HepG2 (cell line): ENCODE results near the gene CHMP1A. TPM values are rescaled to one million over a fixed set of nuclear protein-coding genes. Genes with fewer than 3 reads are reported as not detected.

Source experiments
- GPN1 ChIP-seq: sonication (generic); formaldehyde crosslinking; IDR thresholded peaks from 2 replicates; pipeline ENCODE4 v1.5.1; 2020; ENCODE audit warnings: missing genetic modification reagents, borderline replicate concordance
- HNF4G ChIP-seq, 2 experiments: sonication (generic) in 1 of 2; formaldehyde crosslinking in 1 of 2; IDR thresholded peaks; 2 replicates each; pipeline versions ENCODE4 v1.4.0 to v1.6.1; 2011 to 2020; ENCODE audit warnings: borderline replicate concordance in 2 of 2, low read depth in 2 of 2, mild to moderate bottlenecking in 2 of 2, low read length in 1 of 2, missing genetic modification reagents in 1 of 2, moderate library complexity in 1 of 2
- HOXA7 ChIP-seq: sonication (generic); formaldehyde crosslinking; IDR thresholded peaks from 2 replicates; pipeline ENCODE4 v1.8.1; 2022; ENCODE audit warnings: mild to moderate bottlenecking, missing genetic modification reagents, moderate library complexity
- KDM1A ChIP-seq: IDR thresholded peaks from 2 replicates; pipeline ENCODE4 v1.6.1; 2016; ENCODE audit warnings: missing compliant biosample characterization
- KLF12 ChIP-seq: sonication (generic); formaldehyde crosslinking; IDR thresholded peaks from 2 replicates; pipeline ENCODE4 v1.4.0; 2020; ENCODE audit warnings: missing genetic modification reagents, borderline replicate concordance
- KLF9 ChIP-seq: IDR thresholded peaks from 2 replicates; pipeline ENCODE4 v1.6.1; 2016; ENCODE audit warnings: low read depth
- MAF1 ChIP-seq: sonication (generic); formaldehyde crosslinking; IDR thresholded peaks from 2 replicates; pipeline ENCODE4 v1.5.0; 2020; ENCODE audit warnings: missing genetic modification reagents, borderline replicate concordance
- MEIS2 ChIP-seq: sonication (generic); formaldehyde crosslinking; IDR thresholded peaks from 2 replicates; pipeline ENCODE4 v1.9.0; 2021; ENCODE audit warnings: mild to moderate bottlenecking, missing genetic modification reagents
- MIXL1 ChIP-seq: IDR thresholded peaks from 2 replicates; pipeline ENCODE4 v1.6.1; 2016
- PPARG ChIP-seq: conservative IDR thresholded peaks from 2 replicates; pipeline ENCODE4 v1.6.1; 2016; ENCODE audit warnings: missing biosample characterization, missing genetic modification reagents
- RFX3 ChIP-seq: IDR thresholded peaks from 2 replicates; pipeline ENCODE4 v1.6.1; 2016; ENCODE audit warnings: missing biosample characterization, missing genetic modification reagents
- RFX5 ChIP-seq: IDR thresholded peaks from 2 replicates; pipeline ENCODE4 v1.6.1; 2011; ENCODE audit warnings: low read depth, low read length, improper control_type of control experiment
- ZC3H4 ChIP-seq: sonication (generic); formaldehyde crosslinking; IDR thresholded peaks from 2 replicates; pipeline ENCODE4 v1.4.0; 2020; ENCODE audit warnings: missing genetic modification reagents, borderline replicate concordance
- ZNF138 ChIP-seq: sonication (generic); formaldehyde crosslinking; IDR thresholded peaks from 2 replicates; pipeline ENCODE4 v1.5.0; 2020; ENCODE audit warnings: mild to moderate bottlenecking, low read depth, missing genetic modification reagents
- ZNF230 ChIP-seq: sonication (generic); formaldehyde crosslinking; IDR thresholded peaks from 2 replicates; pipeline ENCODE4 v1.4.0; 2020; ENCODE audit warnings: mild to moderate bottlenecking, missing genetic modification reagents
- ZNF292 ChIP-seq: sonication (generic); formaldehyde crosslinking; IDR thresholded peaks from 2 replicates; pipeline ENCODE4 v1.8.1; 2022; ENCODE audit warnings: mild to moderate bottlenecking, low read depth, missing genetic modification reagents, borderline replicate concordance
- ZNF354B ChIP-seq: sonication (generic); formaldehyde crosslinking; IDR thresholded peaks from 2 replicates; pipeline ENCODE4 v1.8.0; 2022; ENCODE audit warnings: mild to moderate bottlenecking, missing genetic modification reagents
- ZNF546 ChIP-seq: sonication (generic); formaldehyde crosslinking; conservative IDR thresholded peaks from 2 replicates; pipeline ENCODE4 v1.8.1; 2023; ENCODE audit warnings: mild to moderate bottlenecking, missing genetic modification reagents
- ZNF564 ChIP-seq: sonication (generic); formaldehyde crosslinking; IDR thresholded peaks from 2 replicates; pipeline ENCODE4 v1.8.1; 2023; ENCODE audit warnings: mild to moderate bottlenecking, missing genetic modification reagents
- ZNF598 ChIP-seq: sonication (generic); formaldehyde crosslinking; IDR thresholded peaks from 2 replicates; pipeline ENCODE4 v1.5.1; 2020; ENCODE audit warnings: mild to moderate bottlenecking, missing genetic modification reagents, borderline replicate concordance
- ZNF709 ChIP-seq: sonication (generic); formaldehyde crosslinking; IDR thresholded peaks from 2 replicates; pipeline ENCODE4 v1.5.0; 2020; ENCODE audit warnings: mild to moderate bottlenecking, missing genetic modification reagents
- polyA plus RNA-seq, 8 experiments: library from polyadenylated mRNA; depleted of rRNA in 3 of 8; stranded (reverse) in 7 of 8; unstranded in 1 of 8; fragments of >200 nt; fragmentation: Illumina TruSeq in 4 of 8; extraction: Trizol in 4 of 8; gene quantifications; 2 replicates each; pipeline versions ENCODE4 v1.2.1 to v1.2.3, GENCODE V29; 2011 to 2016; ENCODE audit warnings: low read depth in 4 of 8, missing spikeins in 1 of 8, mixed read lengths in 1 of 8; ENCODE audit not compliant: insufficient read depth in 1 of 8
- total RNA-seq, 5 experiments: library from RNA; depleted of rRNA; stranded (reverse); fragments of >200 nt; fragmentation: Illumina TruSeq; extraction: Trizol; gene quantifications; 2 replicates each; pipeline ENCODE4 v1.2.3, GENCODE V29; 2016; ENCODE audit warnings: low read depth in 1 of 5
- TF ChIP-seq, protein P1 (sequence below): sonication (generic); formaldehyde crosslinking; conservative IDR thresholded peaks from 2 replicates; pipeline ENCODE4 v1.8.0; 2022; ENCODE audit warnings: low read depth, missing genetic modification reagents
- TF ChIP-seq, protein P2 (sequence below): sonication (generic); formaldehyde crosslinking; conservative IDR thresholded peaks from 2 replicates; pipeline ENCODE4 v1.4.0; 2020; ENCODE audit warnings: missing genetic modification reagents
- TF ChIP-seq, protein P3 (sequence below): sonication (generic); formaldehyde crosslinking; conservative IDR thresholded peaks from 2 replicates; pipeline ENCODE4 v1.8.1; 2023; ENCODE audit warnings: missing genetic modification reagents
- TF ChIP-seq, protein P4 (sequence below): sonication (generic); formaldehyde crosslinking; IDR thresholded peaks from 2 replicates; pipeline ENCODE4 v1.8.1; 2023; ENCODE audit warnings: mild to moderate bottlenecking, missing genetic modification reagents

The CHMP1A gene
- total and polyA plus RNA-seq, 2 of the 13 experiments (the other 11 are each of a cell fraction or from before 2014, with no cell fraction given): 69.4 to 73.3 TPM

DNA sequence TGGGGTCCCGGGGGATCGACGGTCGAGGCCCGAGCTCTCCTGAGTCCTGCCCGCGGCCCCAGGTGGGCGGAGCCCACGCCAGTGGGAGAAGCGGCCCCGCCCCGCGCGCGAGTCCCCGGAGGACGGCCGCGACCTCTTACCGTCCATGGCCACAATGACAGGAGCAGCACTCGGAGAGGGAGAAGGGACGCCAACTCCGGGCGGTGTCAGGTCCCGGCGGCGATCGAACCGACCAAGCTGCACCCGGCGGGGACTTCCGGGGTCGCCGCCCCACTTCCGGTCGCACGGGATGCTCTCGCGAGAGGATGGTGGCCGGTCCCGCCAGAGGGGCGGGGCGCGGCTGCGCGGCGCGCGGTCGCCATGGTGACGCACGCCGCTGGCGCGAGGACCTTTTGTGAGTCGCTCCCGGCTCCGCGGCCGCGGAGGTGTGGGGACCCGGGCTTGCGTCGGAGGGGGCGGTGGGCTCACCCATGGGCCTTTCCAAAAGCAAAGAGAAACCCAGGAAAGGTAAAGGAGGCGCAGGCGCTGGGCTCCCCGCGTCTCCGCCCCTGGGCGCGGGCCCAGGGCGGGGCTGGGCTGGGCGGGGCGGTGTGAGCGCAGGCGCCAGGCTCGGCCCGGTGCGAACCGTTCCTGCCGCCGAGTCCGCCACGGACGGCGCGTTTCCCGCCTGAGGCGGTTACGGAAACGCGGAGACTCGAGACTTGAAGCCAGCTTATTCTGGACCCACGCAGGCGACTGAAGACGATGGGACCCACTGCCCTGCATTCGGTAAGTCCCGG, at the start of gene CHMP1A, which contains the start of gene SPATA33 (continued):
- TF ChIP-seq, protein P1, sequence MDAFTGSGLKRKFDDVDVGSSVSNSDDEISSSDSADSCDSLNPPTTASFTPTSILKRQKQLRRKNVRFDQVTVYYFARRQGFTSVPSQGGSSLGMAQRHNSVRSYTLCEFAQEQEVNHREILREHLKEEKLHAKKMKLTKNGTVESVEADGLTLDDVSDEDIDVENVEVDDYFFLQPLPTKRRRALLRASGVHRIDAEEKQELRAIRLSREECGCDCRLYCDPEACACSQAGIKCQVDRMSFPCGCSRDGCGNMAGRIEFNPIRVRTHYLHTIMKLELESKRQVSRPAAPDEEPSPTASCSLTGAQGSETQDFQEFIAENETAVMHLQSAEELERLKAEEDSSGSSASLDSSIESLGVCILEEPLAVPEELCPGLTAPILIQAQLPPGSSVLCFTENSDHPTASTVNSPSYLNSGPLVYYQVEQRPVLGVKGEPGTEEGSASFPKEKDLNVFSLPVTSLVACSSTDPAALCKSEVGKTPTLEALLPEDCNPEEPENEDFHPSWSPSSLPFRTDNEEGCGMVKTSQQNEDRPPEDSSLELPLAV (CRISPR knock-in tag): no peak
- peak; percentile 20; the same call in 1 of the 2 replicates for TF ChIP-seq MEIS2
- peak; percentile 87 for TF ChIP-seq KLF12 (CRISPR knock-in tag)
- TF ChIP-seq KLF9 (CRISPR knock-in tag): peak; percentile 62
- TF ChIP-seq RFX3 (CRISPR knock-in tag): peak; percentile 83
- TF ChIP-seq ZNF292 (CRISPR knock-in tag): no peak
- TF ChIP-seq KDM1A: no peak
- TF ChIP-seq ZC3H4 (CRISPR knock-in tag): no peak
- TF ChIP-seq MAF1 (CRISPR knock-in tag): no peak
- TF ChIP-seq MIXL1 (CRISPR knock-in tag): peak; percentile 43; the same call in 1 of the 2 replicates
- TF ChIP-seq ZNF709 (CRISPR knock-in tag): peak; percentile 66; the same call in 1 of the 2 replicates
- TF ChIP-seq, protein P2, sequence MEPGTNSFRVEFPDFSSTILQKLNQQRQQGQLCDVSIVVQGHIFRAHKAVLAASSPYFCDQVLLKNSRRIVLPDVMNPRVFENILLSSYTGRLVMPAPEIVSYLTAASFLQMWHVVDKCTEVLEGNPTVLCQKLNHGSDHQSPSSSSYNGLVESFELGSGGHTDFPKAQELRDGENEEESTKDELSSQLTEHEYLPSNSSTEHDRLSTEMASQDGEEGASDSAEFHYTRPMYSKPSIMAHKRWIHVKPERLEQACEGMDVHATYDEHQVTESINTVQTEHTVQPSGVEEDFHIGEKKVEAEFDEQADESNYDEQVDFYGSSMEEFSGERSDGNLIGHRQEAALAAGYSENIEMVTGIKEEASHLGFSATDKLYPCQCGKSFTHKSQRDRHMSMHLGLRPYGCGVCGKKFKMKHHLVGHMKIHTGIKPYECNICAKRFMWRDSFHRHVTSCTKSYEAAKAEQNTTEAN (CRISPR knock-in tag): no peak; the same call in 1 of the 2 replicates
- no peak for TF ChIP-seq HOXA7 (CRISPR knock-in tag)
- TF ChIP-seq, protein P3, sequence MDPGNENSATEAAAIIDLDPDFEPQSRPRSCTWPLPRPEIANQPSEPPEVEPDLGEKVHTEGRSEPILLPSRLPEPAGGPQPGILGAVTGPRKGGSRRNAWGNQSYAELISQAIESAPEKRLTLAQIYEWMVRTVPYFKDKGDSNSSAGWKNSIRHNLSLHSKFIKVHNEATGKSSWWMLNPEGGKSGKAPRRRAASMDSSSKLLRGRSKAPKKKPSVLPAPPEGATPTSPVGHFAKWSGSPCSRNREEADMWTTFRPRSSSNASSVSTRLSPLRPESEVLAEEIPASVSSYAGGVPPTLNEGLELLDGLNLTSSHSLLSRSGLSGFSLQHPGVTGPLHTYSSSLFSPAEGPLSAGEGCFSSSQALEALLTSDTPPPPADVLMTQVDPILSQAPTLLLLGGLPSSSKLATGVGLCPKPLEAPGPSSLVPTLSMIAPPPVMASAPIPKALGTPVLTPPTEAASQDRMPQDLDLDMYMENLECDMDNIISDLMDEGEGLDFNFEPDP (CRISPR knock-in tag): no peak
- TF ChIP-seq ZNF138 (CRISPR knock-in tag): peak; percentile 85
- no peak for TF ChIP-seq ZNF354B (CRISPR knock-in tag)
- TF ChIP-seq, protein P4, sequence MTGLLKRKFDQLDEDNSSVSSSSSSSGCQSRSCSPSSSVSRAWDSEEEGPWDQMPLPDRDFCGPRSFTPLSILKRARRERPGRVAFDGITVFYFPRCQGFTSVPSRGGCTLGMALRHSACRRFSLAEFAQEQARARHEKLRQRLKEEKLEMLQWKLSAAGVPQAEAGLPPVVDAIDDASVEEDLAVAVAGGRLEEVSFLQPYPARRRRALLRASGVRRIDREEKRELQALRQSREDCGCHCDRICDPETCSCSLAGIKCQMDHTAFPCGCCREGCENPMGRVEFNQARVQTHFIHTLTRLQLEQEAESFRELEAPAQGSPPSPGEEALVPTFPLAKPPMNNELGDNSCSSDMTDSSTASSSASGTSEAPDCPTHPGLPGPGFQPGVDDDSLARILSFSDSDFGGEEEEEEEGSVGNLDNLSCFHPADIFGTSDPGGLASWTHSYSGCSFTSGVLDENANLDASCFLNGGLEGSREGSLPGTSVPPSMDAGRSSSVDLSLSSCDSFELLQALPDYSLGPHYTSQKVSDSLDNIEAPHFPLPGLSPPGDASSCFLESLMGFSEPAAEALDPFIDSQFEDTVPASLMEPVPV (CRISPR knock-in tag): peak; percentile 59
- TF ChIP-seq ZNF564 (CRISPR knock-in tag): no peak; the same call in none of the 2 replicates
- TF ChIP-seq ZNF230 (CRISPR knock-in tag): peak; percentile 55
- 0 out of 2 replicates have a peak, but pooled peaks have one; percentile 16 for TF ChIP-seq GPN1 (CRISPR knock-in tag)
- no peak for TF ChIP-seq ZNF546 (CRISPR knock-in tag)
- no peak for TF ChIP-seq ZNF598 (CRISPR knock-in tag)
- no peak for TF ChIP-seq RFX5
- 0 out of 2 replicates have a peak, but pooled peaks have one; percentile 22 for TF ChIP-seq PPARG (CRISPR knock-in tag)
- peak; percentile 11; the same call in 1 of the 2 replicates for TF ChIP-seq HNF4G (IDR thresholded peaks at IDR 0.05; ENCODE audit: borderline replicate concordance, low read depth, low read length)
- no peak; the same call in 1 of the 2 replicates for TF ChIP-seq HNF4G (CRISPR knock-in tag; IDR thresholded peaks at IDR 0.05; ENCODE audit: borderline replicate concordance, low read depth)
